HG03039 (cell line): ENCODE data around the gene KIAA1549.
"Not testable (repeated sequence)": the region's sequence is repeated elsewhere in the genome, so short reads cannot be mapped to it uniquely, and the experiment has no call there.

Source experiments
- ATAC-seq: cut with Tn5 transposase; IDR thresholded peaks from one replicate; pipeline ENCODE4 v1.9.1; 2021; ENCODE audit warnings: mild to moderate bottlenecking, moderate library complexity; ENCODE audit not compliant: unreplicated experiment

Gene KIAA1549

DNA sequence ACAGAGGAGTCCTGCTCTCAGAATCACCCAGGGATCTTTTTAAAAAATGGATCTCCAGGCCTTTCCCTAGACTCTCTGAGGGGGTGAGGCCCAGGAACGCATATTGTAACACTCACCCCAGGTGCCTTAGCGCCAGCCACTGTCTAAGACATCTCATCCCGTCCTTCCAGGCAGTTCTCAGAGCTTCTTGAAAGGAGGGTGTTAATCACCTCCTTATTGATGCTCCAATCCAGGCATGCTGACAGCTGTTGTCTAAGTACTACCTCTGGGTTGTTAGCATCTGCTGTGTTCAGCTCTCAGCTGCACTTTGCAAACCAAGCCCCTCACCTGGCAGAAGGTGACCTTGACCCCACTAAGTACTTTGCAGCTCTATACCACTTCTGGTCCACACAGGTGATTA is 36.0 kb downstream of the KIAA1549 start:
- no peak for ATAC-seq

DNA sequence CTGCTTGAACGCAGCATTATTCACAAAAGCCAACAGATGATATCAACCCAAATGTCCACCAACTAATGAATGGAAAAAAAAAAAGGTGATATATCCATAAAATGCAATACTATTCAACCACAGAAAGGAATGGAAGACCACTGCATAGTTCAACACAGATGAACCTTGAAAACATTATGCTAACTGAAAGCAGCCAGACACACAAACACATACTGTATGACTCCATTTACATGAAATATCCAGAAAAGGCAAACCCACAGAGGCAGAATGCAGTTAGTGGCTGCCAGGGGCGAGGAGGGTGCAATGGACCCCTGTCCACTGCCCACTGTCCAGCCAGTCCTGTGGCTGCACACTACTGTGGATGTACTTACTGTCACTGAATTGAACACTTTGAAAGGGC is 36.6 kb downstream of the KIAA1549 start:
- no peak for ATAC-seq

DNA sequence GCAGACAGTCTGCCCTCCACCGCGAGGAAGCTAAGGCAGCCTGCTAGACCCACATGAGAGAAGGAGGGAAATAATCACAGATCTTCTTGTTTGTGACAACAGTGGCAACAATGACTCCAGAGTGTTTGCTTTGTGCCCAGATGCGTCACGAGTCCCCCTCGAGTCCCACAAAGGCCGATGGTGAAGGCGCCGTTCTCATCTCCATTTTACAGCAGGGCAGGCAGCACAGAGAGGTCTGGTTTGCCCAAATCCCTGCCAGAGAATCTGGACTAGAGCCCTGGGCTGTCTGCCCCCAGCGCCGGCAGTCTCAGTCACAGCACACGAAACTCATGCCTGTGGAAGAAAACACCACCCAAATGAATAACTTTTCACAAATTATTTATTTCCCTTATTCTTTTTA is 38.1 kb downstream of the KIAA1549 start:
- no peak for ATAC-seq

DNA sequence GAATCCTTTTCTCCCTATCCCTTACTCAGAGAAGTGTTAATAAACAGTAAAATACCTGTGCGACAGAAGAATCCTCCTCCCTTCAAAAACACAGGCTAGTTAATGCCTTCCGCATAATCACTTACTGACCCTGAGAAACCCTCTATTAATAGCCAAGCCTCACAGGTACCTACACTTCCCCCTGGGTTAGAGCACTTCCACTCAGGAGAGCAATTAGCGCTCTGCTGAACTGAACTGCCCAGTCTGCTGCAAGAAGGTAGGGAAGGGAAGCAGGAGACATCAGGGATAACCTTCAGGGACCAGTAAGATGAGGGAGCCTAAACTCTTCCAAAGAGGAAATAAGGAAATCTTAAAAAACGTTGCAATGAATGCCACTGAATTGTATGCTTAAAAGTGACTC is 39.6 kb downstream of the KIAA1549 start:
- no peak for ATAC-seq

DNA sequence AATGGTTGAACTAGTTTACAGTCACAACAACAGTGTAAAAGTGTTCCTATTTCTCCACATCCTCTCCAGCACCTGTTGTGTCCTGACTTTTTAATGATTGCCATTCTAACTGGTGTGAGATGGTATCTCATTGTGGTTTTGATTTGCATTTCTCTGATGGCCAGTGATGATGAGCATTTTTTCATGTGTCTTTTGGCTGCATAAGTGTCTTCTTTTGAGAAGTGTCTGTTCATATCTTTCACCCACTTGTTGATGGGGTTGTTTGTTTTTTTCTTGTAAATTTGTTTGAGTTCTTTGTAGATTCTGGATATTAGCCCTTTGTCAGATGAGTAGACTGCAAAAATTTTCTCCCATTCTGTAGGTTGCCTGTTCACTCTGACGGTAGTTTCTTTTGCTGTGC is 40.6 kb downstream of the KIAA1549 start:
- ATAC-seq: not testable (repeated sequence)

DNA sequence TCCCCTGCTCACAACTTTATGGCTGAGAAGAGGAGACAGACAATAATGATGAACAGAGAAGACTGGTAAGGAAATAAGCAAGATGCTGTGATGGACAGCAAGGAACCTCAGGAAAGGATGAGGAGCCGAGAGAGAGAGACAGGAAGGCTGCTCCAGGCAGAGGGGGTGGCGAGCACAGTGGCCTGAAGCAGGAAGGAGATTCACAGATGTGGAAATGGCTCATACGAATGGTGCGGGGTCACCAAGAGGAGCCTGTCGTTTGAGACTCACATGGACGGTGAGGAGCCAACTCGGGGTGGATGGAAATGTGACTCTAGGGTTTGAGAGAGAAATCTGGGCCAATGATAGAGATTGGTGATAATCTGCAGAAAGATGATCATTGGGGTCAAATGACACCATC is 43.7 kb downstream of the KIAA1549 start:
- no peak for ATAC-seq

DNA sequence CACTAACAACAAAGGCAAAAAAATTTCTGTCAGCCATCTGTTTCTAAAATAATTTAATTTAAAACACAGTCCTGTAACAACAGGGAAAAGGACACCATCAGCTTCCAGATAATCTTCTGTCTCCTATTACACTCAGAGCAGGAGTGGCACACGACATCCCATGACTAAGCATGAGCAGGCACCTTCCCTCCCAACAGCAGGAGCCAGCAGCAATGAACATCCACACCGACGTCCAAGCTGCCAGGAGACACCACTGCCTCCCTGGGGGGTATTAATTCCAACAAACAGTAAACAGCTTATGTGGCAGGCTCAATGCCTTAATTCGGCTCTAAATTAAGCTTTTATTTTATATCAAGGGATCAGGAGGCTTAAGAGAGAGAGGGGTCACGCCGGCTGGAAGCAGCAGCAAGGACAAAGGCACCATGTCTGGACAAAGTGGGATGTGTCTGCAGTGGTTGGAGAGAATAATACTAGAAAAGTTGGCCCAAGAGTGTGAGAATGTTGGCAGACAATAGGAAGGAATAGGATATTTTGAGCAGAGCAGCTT is 45.7 kb downstream of the KIAA1549 start:
- no peak for ATAC-seq

DNA sequence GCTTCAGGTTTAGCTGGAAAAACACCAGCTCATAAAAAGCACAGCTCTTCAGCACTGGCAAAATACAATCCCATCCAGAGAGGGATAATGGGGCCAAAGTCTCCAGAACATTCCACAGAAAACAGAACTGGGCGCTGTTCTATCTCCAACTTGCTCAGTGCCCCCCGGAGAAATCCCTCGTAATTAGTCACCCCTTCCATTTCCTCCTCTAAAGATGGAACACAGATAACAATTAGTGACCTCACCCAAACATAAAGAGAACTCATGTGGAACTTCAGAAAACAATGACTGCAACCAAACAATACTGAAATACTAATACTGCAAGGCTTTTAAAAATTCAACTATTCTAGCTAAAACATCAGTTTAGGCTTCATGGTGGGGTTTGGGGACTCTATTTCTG is 46.3 kb downstream of the KIAA1549 start:
- ATAC-seq: no peak

DNA sequence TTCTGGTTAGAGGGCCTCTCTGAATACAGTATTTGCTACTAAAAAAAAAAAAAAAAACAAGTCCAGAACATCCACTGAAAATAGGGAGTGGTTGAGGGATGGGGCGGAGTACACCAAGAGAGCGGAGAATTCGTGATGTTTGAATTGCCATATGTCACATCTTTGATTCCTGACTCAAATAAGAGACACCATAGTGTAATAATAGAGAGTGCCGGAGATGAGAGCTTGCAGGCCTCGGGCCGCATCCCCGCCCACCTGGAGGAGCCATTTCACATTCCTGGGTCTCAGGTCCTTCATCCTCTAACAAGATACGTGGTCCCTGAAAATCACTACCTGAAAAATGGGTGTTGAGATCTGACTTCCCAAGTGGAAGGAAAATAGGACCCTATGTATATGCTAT is 46.8 kb downstream of the KIAA1549 start:
- no peak for ATAC-seq

DNA sequence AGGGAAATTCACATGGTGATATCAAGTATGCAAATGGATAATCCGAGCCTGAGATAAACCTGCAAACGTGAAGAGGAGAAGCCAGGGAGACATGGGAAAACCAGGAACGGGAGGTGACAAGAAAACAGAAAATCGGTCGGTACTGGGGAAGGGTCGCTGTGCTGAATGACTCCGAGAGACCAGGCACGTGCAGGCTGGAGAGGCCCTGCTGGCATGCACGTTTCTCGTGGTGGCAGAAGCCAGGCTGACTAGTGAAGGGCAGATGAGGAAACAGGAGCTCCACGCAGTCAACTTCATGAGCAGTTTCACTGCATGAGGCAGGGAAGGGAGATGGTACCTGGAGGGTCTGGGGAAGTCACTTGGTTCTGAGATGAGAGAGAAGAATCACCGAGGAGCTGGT is 48.3 kb downstream of the KIAA1549 start:
- ATAC-seq: no peak

DNA sequence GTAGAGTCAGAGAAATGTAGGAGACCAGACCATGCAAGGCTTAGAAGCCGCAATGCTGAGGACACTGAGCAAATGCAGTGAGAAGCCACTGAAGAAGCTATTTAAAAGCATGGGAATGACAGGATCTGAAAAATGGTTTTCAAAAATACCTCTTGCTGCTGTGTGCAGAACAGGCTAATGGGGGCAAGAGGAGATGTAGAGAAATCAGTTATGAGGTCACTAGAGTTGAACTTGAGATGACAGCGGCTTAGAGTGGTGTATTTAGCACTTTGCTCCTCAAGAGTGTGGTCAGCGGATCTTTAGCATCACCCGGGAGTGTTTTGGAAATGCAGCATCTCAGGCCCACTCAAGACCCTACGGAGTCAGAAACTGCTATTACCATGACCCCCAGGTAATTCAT is 48.8 kb downstream of the KIAA1549 start:
- ATAC-seq: no peak

DNA sequence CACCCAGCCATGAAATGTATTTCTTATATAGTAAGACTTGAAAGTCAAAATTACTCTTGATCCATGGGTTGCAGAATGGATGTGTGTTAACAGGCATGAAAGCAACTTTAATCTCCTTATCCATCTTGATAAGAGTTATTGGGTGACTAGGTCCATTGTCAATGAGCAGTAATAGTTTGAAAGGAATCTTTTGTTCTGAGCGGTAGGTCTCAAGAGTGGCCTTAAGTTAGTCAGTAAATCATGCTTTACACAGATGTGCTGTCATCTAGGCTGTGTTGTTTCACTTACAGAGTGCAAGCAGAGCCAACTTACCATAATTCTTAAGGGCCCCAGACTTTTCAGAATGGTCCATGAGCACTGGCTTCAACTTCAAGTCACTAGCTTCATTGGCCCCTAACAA is 51.2 kb downstream of the KIAA1549 start:
- no peak for ATAC-seq

DNA sequence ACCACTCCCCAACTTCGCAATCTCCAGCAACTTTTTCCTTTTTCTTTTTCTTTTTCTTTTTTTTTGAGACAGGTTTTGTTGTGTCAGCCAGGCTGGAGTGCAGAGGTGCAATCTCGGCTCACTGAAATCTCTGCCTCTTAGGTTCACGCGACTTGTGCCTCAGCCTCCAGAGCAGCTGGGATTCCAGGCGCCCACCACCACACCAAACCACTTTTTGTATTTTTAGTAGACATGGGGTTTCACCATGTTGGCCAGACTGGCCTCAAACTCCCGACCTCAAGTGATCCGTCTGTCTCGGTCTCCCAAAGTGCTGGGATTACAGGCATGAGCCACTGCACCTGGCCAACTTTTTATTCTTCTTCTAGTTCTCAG is 55.0 kb downstream of the KIAA1549 start:
- no peak for ATAC-seq

DNA sequence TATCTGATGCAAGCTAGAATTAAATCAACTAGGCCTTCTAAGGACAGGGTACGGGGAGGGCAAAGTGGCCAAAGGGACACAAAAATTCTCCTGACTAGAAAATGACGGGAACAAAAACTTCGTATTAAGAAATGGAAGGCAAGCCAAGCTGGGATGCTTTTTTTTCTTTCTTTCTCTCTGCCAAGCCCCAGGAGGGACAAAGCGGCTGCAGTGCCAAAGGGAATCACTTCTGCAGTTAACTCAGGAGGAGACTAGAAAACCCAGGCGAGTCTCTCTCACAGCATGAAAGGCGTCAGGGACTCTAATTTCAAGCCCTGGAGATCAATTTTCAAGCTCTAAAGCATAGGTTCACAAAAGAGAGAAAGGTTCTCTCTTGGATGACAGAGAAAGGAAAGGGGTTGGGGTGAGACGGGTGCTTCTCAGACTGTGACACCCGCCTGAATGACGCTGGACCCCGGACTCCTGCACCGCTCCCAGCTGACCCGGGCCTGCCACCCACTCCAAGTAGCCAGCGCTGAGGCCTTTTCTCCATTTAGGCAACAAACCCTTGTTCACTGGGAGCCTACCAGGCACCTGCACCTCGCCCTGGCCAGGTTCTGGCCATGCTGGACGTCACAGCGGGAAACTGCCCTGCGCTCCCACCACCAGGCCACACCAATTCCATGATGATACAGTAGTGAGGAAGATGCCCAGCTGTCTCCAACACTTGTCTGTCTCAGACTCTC is 56.5 kb downstream of the KIAA1549 start:
- ATAC-seq: no peak

DNA sequence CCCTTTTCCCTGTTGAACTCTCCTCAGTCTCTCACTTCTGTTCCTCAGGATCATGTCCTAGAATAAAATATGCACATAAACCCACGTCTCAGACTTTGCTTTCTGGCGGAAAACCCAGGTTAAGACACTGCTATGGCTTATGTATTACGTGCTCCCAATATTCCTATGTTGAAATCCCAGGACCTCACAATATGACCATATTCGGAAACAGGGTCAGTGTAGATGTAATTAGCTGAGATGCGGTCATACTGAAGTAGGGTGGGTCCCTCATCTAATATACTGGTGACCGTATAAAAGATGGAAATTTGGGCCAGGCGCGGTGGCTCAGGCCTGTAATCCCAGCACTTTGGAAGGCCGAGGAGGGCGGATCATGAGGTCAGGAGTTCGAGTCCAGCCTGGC is 59.9 kb downstream of the KIAA1549 start:
- ATAC-seq: no peak

DNA sequence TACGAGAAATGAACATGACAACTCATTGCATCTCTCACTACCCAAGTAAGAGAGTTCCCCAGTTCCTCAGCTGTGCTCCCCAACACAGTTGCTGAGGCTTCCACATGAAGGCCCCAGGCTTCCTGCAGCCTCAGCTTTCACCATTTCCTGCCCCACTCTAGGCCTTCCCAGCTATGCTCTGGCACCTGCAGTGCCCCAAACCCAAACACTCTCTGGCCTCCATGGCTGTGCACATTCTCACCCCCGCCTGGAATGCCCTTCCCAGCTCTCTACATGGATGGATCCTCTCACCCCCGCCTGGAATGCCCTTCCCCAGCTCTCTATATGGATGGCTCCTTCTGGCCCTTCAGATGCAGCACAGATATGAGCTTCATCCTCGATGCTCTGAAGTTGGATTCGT is 61.3 kb downstream of the KIAA1549 start:
- no peak for ATAC-seq

DNA sequence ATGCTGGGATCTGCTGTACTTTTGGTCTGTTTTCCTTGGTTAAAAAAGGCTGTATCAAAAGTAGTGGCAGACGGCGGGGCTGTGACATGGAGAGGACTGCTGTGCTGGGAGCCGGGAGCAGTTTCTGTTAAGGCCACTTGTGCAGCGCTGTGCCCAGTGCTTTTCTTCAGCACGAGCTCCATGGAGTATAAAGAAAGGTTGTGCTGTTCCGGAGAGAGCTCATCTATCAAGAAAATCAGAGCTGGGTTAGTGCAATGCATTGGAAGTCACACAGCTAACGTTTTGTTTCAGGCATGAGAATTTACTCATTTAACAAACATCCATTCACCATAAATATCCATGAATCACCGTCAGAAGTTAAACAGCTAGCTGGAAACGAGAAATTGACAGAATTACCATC is 62.0 kb downstream of the KIAA1549 start:
- no peak for ATAC-seq

DNA sequence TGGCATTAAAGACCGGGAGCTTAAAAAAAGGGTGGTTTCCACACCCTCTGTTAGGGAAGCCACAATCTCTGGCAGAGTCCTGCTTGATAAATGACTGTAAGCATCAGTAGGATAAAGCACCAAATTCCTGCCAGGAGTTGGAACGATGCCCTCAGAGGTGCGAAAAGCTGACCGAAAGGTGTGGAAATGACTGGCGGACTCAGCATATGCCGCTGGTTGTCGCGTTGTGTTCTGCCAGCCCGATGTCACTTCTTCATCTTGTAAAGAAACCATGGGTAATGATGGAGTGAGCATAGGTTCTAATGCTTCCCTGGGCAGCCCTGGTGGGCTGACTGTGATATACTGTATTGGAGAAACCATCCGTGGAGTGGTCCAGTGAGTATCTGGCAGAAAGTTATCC is 62.4 kb downstream of the KIAA1549 start:
- ATAC-seq: no peak

DNA sequence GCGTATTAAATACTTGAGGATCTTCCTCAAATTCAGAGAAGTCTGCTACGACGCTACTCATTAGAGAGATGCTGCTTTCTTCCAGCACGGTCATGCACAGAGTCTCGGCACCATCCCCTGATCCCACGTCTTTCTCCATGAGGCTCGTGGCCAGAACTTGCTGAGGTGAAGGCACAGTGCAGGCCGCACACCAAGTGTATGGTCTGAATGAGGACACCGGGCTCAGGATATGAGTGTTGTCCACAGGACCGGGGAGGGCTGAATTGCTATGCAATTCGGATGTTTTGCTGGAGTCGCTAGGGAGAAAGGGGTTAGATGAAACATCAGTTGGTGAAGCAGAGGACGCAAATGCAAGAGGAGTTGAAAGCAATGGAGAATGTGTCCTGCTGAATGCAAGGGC is 63.0 kb downstream of the KIAA1549 start:
- ATAC-seq: no peak

DNA sequence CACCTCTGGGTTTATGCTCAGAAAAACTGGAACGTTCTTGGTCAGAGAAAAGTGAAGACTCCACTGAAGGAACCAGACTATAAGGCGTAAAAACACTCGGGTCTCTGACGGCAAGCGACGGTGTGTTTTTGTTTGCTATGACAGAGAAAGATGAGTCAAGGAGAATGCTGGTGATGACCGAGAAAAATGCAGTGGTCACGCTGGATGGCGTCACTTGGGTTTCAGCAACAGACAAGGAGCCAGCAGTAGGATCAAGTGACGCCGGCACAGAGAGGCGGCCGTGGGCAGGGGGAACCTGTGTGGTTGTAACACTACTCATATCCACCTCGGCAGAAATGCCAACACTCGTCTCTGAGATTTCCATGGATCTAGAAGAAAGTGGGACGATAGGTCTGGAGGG is 63.4 kb downstream of the KIAA1549 start:
- ATAC-seq: no peak

DNA sequence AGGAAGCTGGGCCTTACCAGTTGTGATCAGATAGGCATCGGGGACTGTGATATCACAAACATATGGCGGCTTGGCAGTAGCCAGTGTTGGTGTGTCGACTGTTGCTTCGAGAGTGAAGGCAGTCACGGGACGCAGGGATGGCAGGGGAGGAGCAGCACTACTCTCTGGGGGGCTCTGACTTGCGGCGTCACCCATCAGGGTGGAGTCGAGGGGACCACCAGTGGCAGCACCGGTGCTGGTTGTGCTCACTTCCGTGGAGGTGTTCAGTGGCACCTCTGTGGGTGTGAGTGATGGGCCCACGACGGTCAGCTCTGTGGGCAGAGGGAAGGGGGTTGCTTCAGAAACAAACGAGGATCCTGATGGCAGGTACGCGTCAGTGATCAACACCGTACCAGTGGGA is 64.5 kb downstream of the KIAA1549 start:
- no peak for ATAC-seq

DNA sequence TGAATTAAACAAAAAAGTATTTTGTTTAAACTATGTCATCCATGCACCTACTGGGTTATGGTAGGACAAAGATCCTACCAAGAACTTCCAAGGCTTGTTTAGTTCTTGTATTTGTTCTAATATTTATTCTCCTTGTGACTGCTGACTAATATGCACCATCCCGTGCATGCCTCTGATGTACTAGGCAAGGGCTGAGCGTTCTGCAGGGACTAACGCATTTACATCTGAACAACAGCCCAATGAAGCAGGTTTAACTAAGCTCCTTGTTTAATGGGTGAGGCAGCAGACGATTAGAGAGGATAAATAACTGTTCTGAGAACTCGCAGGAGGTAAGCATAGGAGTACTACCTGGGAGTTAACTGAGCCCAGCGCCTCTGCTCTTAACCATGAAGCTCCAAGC is 64.9 kb downstream of the KIAA1549 start:
- ATAC-seq: no peak

DNA sequence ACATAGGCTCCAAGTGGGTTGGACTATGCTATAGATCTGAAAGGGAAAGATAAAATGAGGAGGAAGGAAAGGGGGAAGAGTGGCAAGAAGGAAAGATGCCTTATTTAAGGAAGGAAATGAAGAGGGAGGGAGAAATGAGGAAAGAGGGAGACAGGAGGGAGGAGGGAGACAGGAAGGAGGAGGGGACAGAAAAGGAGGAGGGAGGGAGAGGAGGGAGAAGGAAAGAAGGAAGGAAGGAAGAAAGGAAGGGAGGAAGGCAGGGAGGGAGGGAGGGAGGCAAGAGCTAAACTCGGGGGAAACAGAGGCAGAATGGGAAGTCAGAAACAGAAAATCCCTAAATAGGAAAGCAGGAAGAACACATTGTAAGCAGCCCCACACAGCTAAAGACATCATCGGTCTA is 67.4 kb downstream of the KIAA1549 start:
- ATAC-seq: no peak
